Measurements from ENCODE around the gene EFCAB5. TPM values are rescaled to one million over a fixed set of nuclear protein-coding genes. Genes with fewer than 3 reads are reported as not detected.
"Not testable (repeated sequence)": the region's sequence is repeated elsewhere in the genome, so short reads cannot be mapped to it uniquely, and the experiment has no call there.

Gene EFCAB5
- total RNA-seq, 1 experiment from 2014 or later: 0.39 TPM

DNA sequence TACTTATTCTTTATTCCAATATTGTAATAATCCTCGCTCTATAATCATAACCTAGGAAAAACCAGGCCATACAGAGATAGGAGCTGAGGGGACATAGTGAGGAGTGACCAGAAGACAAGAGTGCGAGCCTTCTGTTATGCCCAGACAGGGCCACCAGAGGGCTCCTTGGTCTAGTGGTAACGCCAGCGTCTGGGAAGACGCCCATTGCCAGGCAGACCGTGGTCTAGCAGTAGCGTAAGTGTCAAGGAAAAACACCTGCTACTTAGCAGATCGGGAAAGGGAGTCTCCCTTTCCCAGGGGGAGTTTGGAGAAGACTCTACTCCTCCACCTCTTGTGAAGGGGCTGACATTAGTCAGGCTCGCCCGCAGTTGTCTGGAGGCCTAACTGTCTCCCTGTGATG lies 70.5 kb downstream of the EFCAB5 start:
- TF ChIP-seq, protein P1, sequence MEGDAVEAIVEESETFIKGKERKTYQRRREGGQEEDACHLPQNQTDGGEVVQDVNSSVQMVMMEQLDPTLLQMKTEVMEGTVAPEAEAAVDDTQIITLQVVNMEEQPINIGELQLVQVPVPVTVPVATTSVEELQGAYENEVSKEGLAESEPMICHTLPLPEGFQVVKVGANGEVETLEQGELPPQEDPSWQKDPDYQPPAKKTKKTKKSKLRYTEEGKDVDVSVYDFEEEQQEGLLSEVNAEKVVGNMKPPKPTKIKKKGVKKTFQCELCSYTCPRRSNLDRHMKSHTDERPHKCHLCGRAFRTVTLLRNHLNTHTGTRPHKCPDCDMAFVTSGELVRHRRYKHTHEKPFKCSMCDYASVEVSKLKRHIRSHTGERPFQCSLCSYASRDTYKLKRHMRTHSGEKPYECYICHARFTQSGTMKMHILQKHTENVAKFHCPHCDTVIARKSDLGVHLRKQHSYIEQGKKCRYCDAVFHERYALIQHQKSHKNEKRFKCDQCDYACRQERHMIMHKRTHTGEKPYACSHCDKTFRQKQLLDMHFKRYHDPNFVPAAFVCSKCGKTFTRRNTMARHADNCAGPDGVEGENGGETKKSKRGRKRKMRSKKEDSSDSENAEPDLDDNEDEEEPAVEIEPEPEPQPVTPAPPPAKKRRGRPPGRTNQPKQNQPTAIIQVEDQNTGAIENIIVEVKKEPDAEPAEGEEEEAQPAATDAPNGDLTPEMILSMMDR (IDR thresholded peaks at IDR 0.05): 0 out of 2 replicates have a peak, but pooled peaks have one; percentile 31
- POLR2A ChIA-PET; intact Hi-C loops (cut with micrococcal nuclease; ENCODE audit: unreplicated experiment): not testable (repeated sequence)

DNA sequence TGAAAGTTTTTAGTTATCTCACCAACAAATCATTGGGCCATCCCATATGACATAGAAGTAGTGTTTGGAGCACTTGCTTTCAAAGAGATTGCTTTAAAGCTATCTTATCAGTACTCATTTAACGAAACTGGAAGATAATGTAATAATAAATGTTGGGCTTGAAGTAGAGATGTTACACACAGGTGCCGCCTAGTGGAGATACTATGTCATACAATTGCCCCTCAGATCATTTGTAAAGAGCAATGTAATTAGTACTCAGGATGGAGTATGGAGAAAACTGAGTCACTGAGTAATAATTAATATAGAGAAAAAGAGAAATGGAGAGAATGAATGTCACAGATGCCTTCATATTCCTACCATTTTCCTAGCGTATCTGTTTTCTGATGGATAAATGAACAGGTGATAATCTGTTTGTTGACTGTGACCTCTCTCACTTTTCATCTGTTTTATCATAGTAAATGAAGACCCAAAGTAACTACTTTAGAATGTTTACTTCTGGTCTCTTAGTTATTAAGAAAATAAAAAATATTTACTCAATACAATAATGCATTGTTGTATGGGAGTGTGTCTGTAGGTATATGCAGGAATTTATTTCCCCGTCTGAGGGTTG lies 80.4 kb downstream of the EFCAB5 start:
- Histone ChIP-seq H3K27me3 (ENCODE audit: control insufficient read depth, insufficient read depth, low read length) (no peaks in the 10 kb centered on the region), H3K4me3 (ENCODE audit: low read depth in 2 of 2, low read length in 2 of 2) (no peak overlapping the region), H3K36me3 (ENCODE audit: control insufficient read depth, insufficient read depth, low read length) (no peaks in the 10 kb centered on the region), H3K9me3 (ENCODE audit: control insufficient read depth, insufficient read depth, low read depth, low read length) (no peaks in the 10 kb centered on the region), H3K4me1 (ENCODE audit: control insufficient read depth, insufficient read depth, low read length) (no peaks in the 10 kb centered on the region), H3K27ac (ENCODE audit: low read length) (no peak overlapping the region)
- ATAC-seq (peak; percentile 80), DNase-seq (ENCODE audit: low read depth, low spot score) (peak; percentile 28)
- in situ Hi-C loops (cut with HindIII; ENCODE audit: low pct_unique_long_range_greater_than_20kb, low sequenced_read_pairs): no loop called here
- POLR2A ChIA-PET: no interaction called here
- intact Hi-C loops (cut with micrococcal nuclease; ENCODE audit: unreplicated experiment): loop anchor here (2.0 to 5.0 kb wide), 2 partner anchors 85 to 215 kb away; no protein-coding TSS in a partner anchor
- no TSS peak for BruUV-seq (replicated peaks)
- TF ChIP-seq, protein P1 (IDR thresholded peaks at IDR 0.05): peak; percentile 81; the same call in 1 of the 2 replicates
- no peak for TF ChIP-seq TCF7L2 (IDR thresholded peaks at IDR 0.05; ENCODE audit: low read depth, low read length)
- CTCF ChIA-PET: interaction anchor here (0.6 to 1.1 kb wide), 5 partner anchors 82 to 382 kb away, joined by 3 to 8 read pairs (median 6); no protein-coding TSS in a partner anchor

More for the DNA sequence above, 70.5 kb downstream of the EFCAB5 start:
- H3K27me3 ChIP-seq (ENCODE audit: control insufficient read depth, insufficient read depth, low read length); H3K4me1 ChIP-seq (ENCODE audit: control insufficient read depth, insufficient read depth, low read length); ATAC-seq; H3K27ac ChIP-seq (ENCODE audit: low read length); H3K4me3 ChIP-seq (ENCODE audit: low read depth in 2 of 2, low read length in 2 of 2); BruUV-seq (replicated peaks); CTCF ChIA-PET; H3K9me3 ChIP-seq (ENCODE audit: control insufficient read depth, insufficient read depth, low read depth, low read length); in situ Hi-C loops (cut with HindIII; ENCODE audit: low pct_unique_long_range_greater_than_20kb, low sequenced_read_pairs); H3K36me3 ChIP-seq (ENCODE audit: control insufficient read depth, insufficient read depth, low read length); DNase-seq (ENCODE audit: low read depth, low spot score): not testable (repeated sequence)

DNA sequence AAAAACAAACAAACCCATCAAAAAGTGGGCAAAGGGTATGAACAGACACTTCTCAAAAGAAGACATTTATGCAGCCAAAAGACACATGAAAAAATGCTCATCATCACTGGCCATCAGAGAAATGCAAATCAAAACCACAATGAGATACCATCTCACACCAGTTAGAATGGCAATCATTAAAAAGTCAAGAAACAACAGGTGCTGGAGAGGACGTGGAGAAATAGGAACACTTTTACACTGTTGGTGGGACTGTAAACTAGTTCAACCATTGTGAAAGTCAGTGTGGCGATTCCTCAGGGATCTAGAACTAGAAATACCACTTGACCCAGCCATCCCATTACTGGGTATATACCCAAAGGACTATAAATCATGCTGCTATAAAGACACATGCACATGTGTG lies 83.9 kb downstream of the EFCAB5 start:
- H3K9me3 ChIP-seq (ENCODE audit: control insufficient read depth, insufficient read depth, low read depth, low read length); DNase-seq (ENCODE audit: low read depth, low spot score); H3K27me3 ChIP-seq (ENCODE audit: control insufficient read depth, insufficient read depth, low read length); POLR2A ChIA-PET; H3K4me1 ChIP-seq (ENCODE audit: control insufficient read depth, insufficient read depth, low read length); H3K36me3 ChIP-seq (ENCODE audit: control insufficient read depth, insufficient read depth, low read length); H3K27ac ChIP-seq (ENCODE audit: low read length); H3K4me3 ChIP-seq (ENCODE audit: low read depth in 2 of 2, low read length in 2 of 2); intact Hi-C loops (cut with micrococcal nuclease; ENCODE audit: unreplicated experiment); in situ Hi-C loops (cut with HindIII; ENCODE audit: low pct_unique_long_range_greater_than_20kb, low sequenced_read_pairs); CTCF ChIA-PET; ATAC-seq; BruUV-seq (replicated peaks): not testable (repeated sequence)

DNA sequence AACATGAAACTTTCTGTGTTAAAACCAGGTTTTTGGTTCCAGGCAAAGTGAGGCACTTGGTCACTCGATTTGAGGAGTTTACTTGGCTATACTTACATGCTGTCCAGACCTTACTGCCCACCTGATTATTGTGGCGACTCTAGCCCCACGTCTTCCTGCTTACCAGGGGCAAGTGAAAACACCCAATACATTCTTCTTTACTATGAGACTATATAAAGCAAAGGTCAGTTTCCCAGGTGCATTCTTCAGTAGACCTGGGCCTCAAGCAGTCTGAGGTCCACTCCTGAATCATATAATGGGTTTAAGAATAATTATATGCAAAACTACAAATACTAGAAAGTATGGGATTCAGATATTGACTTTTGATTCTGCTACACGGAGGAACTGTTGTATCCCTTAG lies 86.2 kb downstream of the EFCAB5 start:
- no peak for DNase-seq (ENCODE audit: low read depth, low spot score)
- intact Hi-C loops (cut with micrococcal nuclease; ENCODE audit: unreplicated experiment) (no loop called here), in situ Hi-C loops (cut with HindIII; ENCODE audit: low pct_unique_long_range_greater_than_20kb, low sequenced_read_pairs) (no loop called here)
- no peaks in the 10 kb centered on the region for H3K4me1 ChIP-seq (ENCODE audit: control insufficient read depth, insufficient read depth, low read length)
- CTCF ChIA-PET: interaction anchor here (0.7 to 1.6 kb wide), 2 partner anchors 34 to 66 kb away, joined by 3 to 13 read pairs; no protein-coding TSS in a partner anchor
- no peak for ATAC-seq
- TF ChIP-seq, protein P2, sequence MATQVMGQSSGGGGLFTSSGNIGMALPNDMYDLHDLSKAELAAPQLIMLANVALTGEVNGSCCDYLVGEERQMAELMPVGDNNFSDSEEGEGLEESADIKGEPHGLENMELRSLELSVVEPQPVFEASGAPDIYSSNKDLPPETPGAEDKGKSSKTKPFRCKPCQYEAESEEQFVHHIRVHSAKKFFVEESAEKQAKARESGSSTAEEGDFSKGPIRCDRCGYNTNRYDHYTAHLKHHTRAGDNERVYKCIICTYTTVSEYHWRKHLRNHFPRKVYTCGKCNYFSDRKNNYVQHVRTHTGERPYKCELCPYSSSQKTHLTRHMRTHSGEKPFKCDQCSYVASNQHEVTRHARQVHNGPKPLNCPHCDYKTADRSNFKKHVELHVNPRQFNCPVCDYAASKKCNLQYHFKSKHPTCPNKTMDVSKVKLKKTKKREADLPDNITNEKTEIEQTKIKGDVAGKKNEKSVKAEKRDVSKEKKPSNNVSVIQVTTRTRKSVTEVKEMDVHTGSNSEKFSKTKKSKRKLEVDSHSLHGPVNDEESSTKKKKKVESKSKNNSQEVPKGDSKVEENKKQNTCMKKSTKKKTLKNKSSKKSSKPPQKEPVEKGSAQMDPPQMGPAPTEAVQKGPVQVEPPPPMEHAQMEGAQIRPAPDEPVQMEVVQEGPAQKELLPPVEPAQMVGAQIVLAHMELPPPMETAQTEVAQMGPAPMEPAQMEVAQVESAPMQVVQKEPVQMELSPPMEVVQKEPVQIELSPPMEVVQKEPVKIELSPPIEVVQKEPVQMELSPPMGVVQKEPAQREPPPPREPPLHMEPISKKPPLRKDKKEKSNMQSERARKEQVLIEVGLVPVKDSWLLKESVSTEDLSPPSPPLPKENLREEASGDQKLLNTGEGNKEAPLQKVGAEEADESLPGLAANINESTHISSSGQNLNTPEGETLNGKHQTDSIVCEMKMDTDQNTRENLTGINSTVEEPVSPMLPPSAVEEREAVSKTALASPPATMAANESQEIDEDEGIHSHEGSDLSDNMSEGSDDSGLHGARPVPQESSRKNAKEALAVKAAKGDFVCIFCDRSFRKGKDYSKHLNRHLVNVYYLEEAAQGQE (IDR thresholded peaks at IDR 0.05; ENCODE audit: insufficient read depth in 1 of 2, low read depth in 2 of 2, low read length in 1 of 2): no peak
- TF ChIP-seq POLR2AphosphoS5 (IDR thresholded peaks at IDR 0.05; ENCODE audit: low read depth, low read length) (no peak), TCF7L2 (IDR thresholded peaks at IDR 0.05; ENCODE audit: low read depth, low read length) (no peak)
- TF ChIP-seq, protein P1 (IDR thresholded peaks at IDR 0.05): no peak
- no peak overlapping the region for H3K4me3 ChIP-seq (ENCODE audit: low read depth in 2 of 2, low read length in 2 of 2)
- POLR2A ChIA-PET: interaction anchor here (0.6 kb wide), 1 partner anchor 66 kb away, joined by 7 read pairs; no protein-coding TSS in a partner anchor
- H3K27ac ChIP-seq (ENCODE audit: low read length): no peak overlapping the region
- no TSS peak for BruUV-seq (replicated peaks)
- H3K9me3 ChIP-seq (ENCODE audit: control insufficient read depth, insufficient read depth, low read depth, low read length): no peaks in the 10 kb centered on the region
- no peaks in the 10 kb centered on the region for H3K36me3 ChIP-seq (ENCODE audit: control insufficient read depth, insufficient read depth, low read length)
- peaks cover 2% of the 10 kb centered on the region; the same call in 1 of the 2 replicates for H3K27me3 ChIP-seq (ENCODE audit: control insufficient read depth, insufficient read depth, low read length)
